Measurements from ENCODE around the gene DCDC1. TPM values are rescaled to one million over a fixed set of nuclear protein-coding genes. Genes with fewer than 3 reads are reported as not detected.
"Not testable (repeated sequence)": the region's sequence is repeated elsewhere in the genome, so short reads cannot be mapped to it uniquely, and the experiment has no call there.

The DCDC1 gene
- total RNA-seq, 1 donor from 2014 or later: not detected

DNA sequence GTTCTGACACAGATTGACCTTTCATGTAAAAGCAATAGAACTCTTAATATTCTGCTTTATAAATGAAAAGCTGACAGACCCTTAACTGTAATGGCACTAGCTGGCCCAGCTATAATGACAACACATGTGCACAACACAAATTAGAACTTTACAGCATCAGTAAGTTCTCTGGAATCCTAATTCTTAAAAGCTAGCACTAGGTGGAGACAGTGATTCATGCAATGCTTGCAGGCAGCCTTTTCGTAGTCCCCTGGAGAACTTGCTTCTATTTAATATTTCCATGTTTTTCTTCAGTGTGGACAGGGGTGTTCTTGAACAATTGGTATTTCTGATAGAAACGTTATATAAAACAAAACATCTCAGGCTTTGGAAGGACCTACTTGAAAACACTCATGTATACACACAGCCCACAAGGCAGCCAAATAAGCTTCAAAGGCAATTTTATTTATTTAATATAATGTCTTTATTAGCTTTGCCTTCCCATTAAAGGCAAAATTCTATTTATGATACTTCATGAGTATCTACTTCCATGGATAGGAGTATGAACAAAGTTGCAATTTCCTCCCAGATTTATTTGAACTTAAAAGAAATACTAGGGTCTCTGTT lies 409.0 kb downstream of the DCDC1 start:
- Histone ChIP-seq H3K27me3 (no peaks in the 10 kb centered on the region), H3K9me3 (no peaks in the 10 kb centered on the region), H3K27ac (no peak overlapping the region), H3K4me1 (no peaks in the 10 kb centered on the region), H3K36me3 (no peaks in the 10 kb centered on the region), H3K4me3 (no peak overlapping the region)
- TF ChIP-seq, protein P1, sequence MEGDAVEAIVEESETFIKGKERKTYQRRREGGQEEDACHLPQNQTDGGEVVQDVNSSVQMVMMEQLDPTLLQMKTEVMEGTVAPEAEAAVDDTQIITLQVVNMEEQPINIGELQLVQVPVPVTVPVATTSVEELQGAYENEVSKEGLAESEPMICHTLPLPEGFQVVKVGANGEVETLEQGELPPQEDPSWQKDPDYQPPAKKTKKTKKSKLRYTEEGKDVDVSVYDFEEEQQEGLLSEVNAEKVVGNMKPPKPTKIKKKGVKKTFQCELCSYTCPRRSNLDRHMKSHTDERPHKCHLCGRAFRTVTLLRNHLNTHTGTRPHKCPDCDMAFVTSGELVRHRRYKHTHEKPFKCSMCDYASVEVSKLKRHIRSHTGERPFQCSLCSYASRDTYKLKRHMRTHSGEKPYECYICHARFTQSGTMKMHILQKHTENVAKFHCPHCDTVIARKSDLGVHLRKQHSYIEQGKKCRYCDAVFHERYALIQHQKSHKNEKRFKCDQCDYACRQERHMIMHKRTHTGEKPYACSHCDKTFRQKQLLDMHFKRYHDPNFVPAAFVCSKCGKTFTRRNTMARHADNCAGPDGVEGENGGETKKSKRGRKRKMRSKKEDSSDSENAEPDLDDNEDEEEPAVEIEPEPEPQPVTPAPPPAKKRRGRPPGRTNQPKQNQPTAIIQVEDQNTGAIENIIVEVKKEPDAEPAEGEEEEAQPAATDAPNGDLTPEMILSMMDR (IDR thresholded peaks at IDR 0.05): peak in 1 of 3 experiments; percentile 22
- intact Hi-C loops (cut with DNase I): no loop called here
- no peak for DNase-seq (ENCODE audit: low spot score in 2 of 2)

DNA sequence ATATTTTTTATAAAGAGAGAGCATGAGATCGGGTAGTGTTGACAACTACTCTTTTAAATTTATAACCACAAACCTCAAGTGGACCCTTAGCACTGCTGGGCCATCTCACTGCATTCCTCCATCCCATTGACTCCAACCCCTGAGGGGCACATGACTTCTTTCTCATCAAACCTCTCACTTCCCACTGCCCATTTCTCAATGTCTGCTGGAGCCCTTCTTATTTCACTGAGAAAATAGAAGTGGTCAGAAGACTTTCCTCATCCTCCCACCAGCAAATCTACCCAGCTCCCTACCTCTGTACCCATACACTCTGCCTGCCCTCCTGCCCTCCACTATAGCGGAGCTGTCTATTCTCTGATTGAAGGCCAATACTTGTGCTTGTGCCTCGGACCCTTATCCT lies 412.8 kb downstream of the DCDC1 start:
- DNase-seq (ENCODE audit: low spot score in 2 of 2): no peak
- intact Hi-C loops (cut with DNase I): no loop called here
- Histone ChIP-seq H3K27me3 (no peaks in the 10 kb centered on the region), H3K4me3 (no peak overlapping the region), H3K4me1 (no peaks in the 10 kb centered on the region), H3K36me3 (no peaks in the 10 kb centered on the region), H3K27ac (no peak overlapping the region), H3K9me3 (no peaks in the 10 kb centered on the region)
- TF ChIP-seq, protein P1 (IDR thresholded peaks at IDR 0.05): no peak

DNA sequence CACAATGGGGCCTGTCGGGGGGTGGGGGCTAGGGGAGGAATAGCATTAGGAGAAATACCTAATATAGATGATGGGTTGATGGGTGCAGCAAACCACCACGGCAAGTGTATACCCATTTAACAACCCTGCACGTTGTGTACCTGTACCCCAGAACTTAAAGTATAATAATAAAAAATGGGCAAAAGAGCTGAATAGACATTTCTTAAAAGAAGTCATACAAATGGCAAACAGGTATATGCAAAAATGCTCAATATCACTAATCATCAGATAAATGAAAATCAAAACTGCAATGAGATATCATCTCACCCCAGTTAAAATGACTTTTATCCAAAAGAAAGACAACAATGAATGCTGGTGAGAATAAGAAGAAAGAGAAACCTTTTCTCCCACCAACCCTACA lies 419.7 kb downstream of the DCDC1 start:
- Histone ChIP-seq H3K27ac (no peak overlapping the region), H3K36me3 (no peaks in the 10 kb centered on the region), H3K4me1 (no peaks in the 10 kb centered on the region), H3K27me3 (no peaks in the 10 kb centered on the region), H3K9me3 (peaks cover 0 to 10% of the 10 kb centered on the region in 2 donors), H3K4me3 (no peak overlapping the region)
- TF ChIP-seq, protein P1 (IDR thresholded peaks at IDR 0.05): no peak
- intact Hi-C loops (cut with DNase I): no loop called here
- DNase-seq (ENCODE audit: low spot score in 2 of 2): no peak

DNA sequence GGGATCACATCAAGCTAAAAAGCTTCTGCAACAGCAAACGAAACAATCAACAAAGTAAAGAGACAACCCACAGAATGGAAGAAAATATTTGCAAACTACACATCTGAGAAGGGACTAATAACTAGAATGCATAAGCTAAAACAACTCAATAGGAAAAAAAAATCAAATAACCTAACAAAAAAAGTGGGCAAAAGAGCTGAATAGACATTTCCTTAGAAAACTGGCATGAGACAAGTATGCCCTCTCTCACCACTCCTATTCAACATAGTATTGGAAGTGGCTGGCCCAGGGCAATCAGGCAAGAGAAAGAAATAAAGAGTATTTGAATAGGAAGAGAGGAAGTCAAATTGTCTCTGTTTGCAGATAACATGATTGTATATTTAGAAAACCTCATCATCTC lies 421.8 kb downstream of the DCDC1 start:
- H3K27ac ChIP-seq; DNase-seq (ENCODE audit: low spot score in 2 of 2); H3K27me3 ChIP-seq; H3K36me3 ChIP-seq; H3K4me1 ChIP-seq; H3K4me3 ChIP-seq; intact Hi-C loops (cut with DNase I): not testable (repeated sequence)
- H3K9me3 ChIP-seq: peaks cover 0 to 10% of the 10 kb centered on the region in 2 donors

DNA sequence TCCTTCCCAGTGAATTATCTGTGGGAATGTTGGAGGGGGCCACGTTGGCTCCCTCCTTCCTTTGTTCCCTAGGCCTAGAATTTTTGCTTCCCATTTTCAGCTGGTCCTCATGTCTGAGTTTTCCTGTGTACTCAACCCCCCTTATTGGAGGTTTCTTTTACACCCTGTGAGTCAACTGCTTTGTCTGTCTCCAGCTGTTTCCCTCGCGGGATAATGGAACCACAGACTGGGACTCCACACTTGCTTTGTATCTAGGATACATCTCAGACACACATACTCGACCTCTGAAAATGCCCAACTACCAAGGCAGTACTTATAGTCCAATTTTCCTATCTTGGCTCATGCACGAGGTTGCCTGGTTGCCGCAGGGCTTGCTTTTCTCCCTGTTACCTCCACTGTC lies 430.7 kb downstream of the DCDC1 start:
- no peak for DNase-seq (ENCODE audit: low spot score in 2 of 2)
- TF ChIP-seq, protein P1 (IDR thresholded peaks at IDR 0.05): no peak
- no peaks in the 10 kb centered on the region for H3K27me3 ChIP-seq
- no peak overlapping the region for H3K27ac ChIP-seq
- no peak overlapping the region for H3K4me3 ChIP-seq
- intact Hi-C loops (cut with DNase I): no loop called here
- H3K36me3 ChIP-seq: no peaks in the 10 kb centered on the region
- H3K9me3 ChIP-seq: no peaks in the 10 kb centered on the region
- H3K4me1 ChIP-seq: no peaks in the 10 kb centered on the region

DNA sequence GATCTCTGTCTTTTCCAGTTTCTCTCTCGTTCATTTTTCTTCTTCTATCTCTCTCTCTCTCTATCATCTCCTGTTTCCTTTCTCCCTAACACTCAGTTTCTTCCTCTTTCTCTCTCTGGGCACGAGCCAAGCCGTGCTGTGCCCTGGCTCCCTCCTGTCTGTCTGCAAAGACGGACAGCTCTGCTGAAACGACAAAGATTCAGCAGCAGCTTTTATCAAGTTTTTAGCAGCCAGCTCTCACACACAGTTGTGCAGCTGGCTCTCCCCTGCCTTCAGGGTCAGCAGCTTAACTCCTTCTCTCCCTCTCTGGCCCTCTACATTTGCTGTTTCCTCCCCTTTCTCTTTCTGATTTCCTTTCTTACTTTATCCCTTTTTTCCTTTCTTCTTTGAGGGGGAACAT lies 431.4 kb downstream of the DCDC1 start:
- no peak overlapping the region for H3K27ac ChIP-seq
- no peak for DNase-seq (ENCODE audit: low spot score in 2 of 2)
- H3K27me3 ChIP-seq: no peaks in the 10 kb centered on the region
- no peaks in the 10 kb centered on the region for H3K4me1 ChIP-seq
- no peaks in the 10 kb centered on the region for H3K36me3 ChIP-seq
- intact Hi-C loops (cut with DNase I): no loop called here
- H3K4me3 ChIP-seq: no peak overlapping the region
- no peaks in the 10 kb centered on the region for H3K9me3 ChIP-seq
- TF ChIP-seq, protein P1 (IDR thresholded peaks at IDR 0.05): no peak
